ENCODE data around the gene GNB1L.

DNA sequence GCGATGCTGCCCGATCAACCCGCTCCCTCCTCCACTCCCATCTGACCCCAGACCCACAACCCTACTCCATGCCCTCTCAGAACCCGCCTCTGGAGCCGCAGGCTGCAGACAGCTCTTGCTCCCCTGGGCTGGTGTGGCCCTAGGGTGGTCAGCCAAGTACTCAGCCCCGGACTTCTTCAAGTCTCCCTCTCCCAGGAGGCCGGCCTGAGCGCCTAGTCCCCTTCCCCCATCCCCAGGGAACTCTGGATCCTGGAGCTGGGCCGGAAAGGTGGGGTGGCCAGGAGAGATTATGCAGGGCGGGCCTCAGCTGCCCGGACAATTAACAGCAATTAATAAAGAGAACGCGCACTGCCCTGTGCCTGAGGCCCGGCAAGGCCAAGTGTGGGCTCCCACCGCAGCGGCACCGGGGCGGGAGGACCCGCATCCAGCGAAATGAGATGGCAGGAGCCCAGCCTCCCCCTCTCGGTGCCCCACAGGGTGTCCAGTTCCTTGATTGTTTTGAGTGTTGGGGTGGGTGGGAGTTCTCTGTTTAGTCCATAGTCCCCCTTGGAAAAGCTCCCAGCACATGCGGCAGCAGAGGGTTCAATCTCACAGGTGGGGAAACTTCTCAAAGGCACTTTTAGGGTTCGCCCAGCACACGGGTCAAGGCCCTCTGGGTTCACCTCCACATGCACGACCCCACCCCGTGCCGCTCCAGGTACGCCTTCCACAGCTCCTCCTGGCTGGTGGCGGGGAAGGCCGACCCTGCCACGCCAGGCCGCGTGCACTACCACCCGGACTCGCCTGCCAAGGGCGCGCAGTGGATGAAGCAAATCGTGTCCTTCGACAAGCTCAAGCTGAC, 91.0 kb downstream of the GNB1L start:
- TF ChIP-seq POLR2AphosphoS5 (IDR thresholded peaks at IDR 0.05) (no peak), POLR2A (IDR thresholded peaks at IDR 0.05) (no peak)
- TF ChIP-seq, protein P1, sequence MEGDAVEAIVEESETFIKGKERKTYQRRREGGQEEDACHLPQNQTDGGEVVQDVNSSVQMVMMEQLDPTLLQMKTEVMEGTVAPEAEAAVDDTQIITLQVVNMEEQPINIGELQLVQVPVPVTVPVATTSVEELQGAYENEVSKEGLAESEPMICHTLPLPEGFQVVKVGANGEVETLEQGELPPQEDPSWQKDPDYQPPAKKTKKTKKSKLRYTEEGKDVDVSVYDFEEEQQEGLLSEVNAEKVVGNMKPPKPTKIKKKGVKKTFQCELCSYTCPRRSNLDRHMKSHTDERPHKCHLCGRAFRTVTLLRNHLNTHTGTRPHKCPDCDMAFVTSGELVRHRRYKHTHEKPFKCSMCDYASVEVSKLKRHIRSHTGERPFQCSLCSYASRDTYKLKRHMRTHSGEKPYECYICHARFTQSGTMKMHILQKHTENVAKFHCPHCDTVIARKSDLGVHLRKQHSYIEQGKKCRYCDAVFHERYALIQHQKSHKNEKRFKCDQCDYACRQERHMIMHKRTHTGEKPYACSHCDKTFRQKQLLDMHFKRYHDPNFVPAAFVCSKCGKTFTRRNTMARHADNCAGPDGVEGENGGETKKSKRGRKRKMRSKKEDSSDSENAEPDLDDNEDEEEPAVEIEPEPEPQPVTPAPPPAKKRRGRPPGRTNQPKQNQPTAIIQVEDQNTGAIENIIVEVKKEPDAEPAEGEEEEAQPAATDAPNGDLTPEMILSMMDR (IDR thresholded peaks at IDR 0.05): no peak

All from prostate gland (tissue), 2 donors.